Stimulated activated naive CD8-positive, alpha-beta T cell treated with anti-CD3 and anti-CD28 coated beads, Interleukin-15, Interleukin-2, amounts not matched to agents 100 ng/mL and 50 ng/mL, for 24 hours (primary cell): Measurements from ENCODE around the gene SLC35B4.
A peak's percentile ranks its signal among the peaks of the same experiment; 100 is the strongest.

Source experiments
- H3K27ac Mint-ChIP-seq: one replicate; pipeline ENCODE4 v1.8.0; 2021; ENCODE audit warnings: mild to moderate bottlenecking, mixed read lengths
- H3K27me3 Mint-ChIP-seq: one replicate; pipeline ENCODE4 v1.8.0; 2021; ENCODE audit warnings: mixed read lengths
- H3K36me3 Mint-ChIP-seq: one replicate; pipeline ENCODE4 v1.8.0; 2021; ENCODE audit warnings: low read depth, mixed read lengths
- H3K4me1 Mint-ChIP-seq: one replicate; pipeline ENCODE4 v1.8.0; 2021; ENCODE audit warnings: low read depth, mixed read lengths
- H3K4me3 Mint-ChIP-seq: one replicate; pipeline ENCODE4 v1.8.0; 2021; ENCODE audit warnings: mild to moderate bottlenecking, mixed read lengths
- H3K9me3 Mint-ChIP-seq: one replicate; pipeline ENCODE4 v1.8.0; 2021; ENCODE audit warnings: mixed read lengths

SLC35B4 gene

GRCh38 chr7:134316539-134317344 is at the start of gene SLC35B4:
Gene SLC35B4, minus strand, starts transcription at chr7:134316930. Its CDS starts 179 bp downstream, at chr7:134316751.
- peak within 1 kb of the TSS; percentile 72 for H3K27ac Mint-ChIP-seq
- no peaks in the 10 kb centered on the region for H3K27me3 Mint-ChIP-seq
- peaks cover 21% of the 10 kb centered on the region for H3K4me1 Mint-ChIP-seq
- peaks cover 4% of the 10 kb centered on the region for H3K36me3 Mint-ChIP-seq
- H3K4me3 Mint-ChIP-seq, result peak within 1 kb of the TSS; percentile 89
- H3K9me3 Mint-ChIP-seq, result no peaks in the 10 kb centered on the region

GRCh38 chr7:134366481-134366880 is 49.8 kb upstream of the SLC35B4 start:
- no peaks in the 10 kb centered on the region for H3K9me3 Mint-ChIP-seq
- no peak overlapping the region for H3K27ac Mint-ChIP-seq
- H3K36me3 Mint-ChIP-seq, result no peaks in the 10 kb centered on the region

GRCh38 chr7:134365341-134366054 is 48.8 kb upstream of the SLC35B4 start:
- Mint-ChIP-seq H3K4me1 (no peaks in the 10 kb centered on the region), H3K36me3 (no peaks in the 10 kb centered on the region), H3K27me3 (peaks cover 37% of the 10 kb centered on the region), H3K27ac (no peak overlapping the region), H3K4me3 (no peak overlapping the region), H3K9me3 (no peaks in the 10 kb centered on the region)

More at GRCh38 chr7:134366481-134366880, 49.8 kb upstream of the SLC35B4 start:
- Mint-ChIP-seq H3K4me3 (no peak overlapping the region), H3K27me3 (peaks cover 41% of the 10 kb centered on the region), H3K4me1 (no peaks in the 10 kb centered on the region)

- Mint-ChIP-seq H3K27ac (no peak overlapping the region), H3K9me3 (no peaks in the 10 kb centered on the region), H3K4me1 (no peaks in the 10 kb centered on the region), H3K36me3 (no peaks in the 10 kb centered on the region), H3K4me3 (no peak overlapping the region), H3K27me3 (peaks cover 30% of the 10 kb centered on the region)
These were observed 47.9 kb upstream of the SLC35B4 start for GRCh38 chr7:134364619-134365037.

GRCh38 chr7:134362587-134363483 is 46.1 kb upstream of the SLC35B4 start:
- Mint-ChIP-seq H3K4me3 (no peak overlapping the region), H3K9me3 (no peaks in the 10 kb centered on the region), H3K4me1 (peaks cover 5% of the 10 kb centered on the region), H3K27me3 (peaks cover 23% of the 10 kb centered on the region), H3K36me3 (no peaks in the 10 kb centered on the region), H3K27ac (no peak overlapping the region)

GRCh38 chr7:134359787-134360432 is 43.2 kb upstream of the SLC35B4 start:
- Mint-ChIP-seq H3K4me1 (peaks cover 5% of the 10 kb centered on the region), H3K36me3 (no peaks in the 10 kb centered on the region), H3K9me3 (no peaks in the 10 kb centered on the region), H3K27ac (no peak overlapping the region), H3K4me3 (no peak overlapping the region), H3K27me3 (peaks cover 12% of the 10 kb centered on the region)

GRCh38 chr7:134357486-134357885 is 40.8 kb upstream of the SLC35B4 start:
- Mint-ChIP-seq H3K4me1 (peaks cover 5% of the 10 kb centered on the region), H3K36me3 (no peaks in the 10 kb centered on the region), H3K27me3 (peaks cover 6% of the 10 kb centered on the region), H3K9me3 (no peaks in the 10 kb centered on the region), H3K4me3 (no peak overlapping the region), H3K27ac (no peak overlapping the region)

- no peaks in the 10 kb centered on the region for H3K36me3 Mint-ChIP-seq
- no peak overlapping the region for H3K27ac Mint-ChIP-seq
- no peak overlapping the region for H3K4me3 Mint-ChIP-seq
These were observed 39.7 kb upstream of the SLC35B4 start for GRCh38 chr7:134356421-134356936.

GRCh38 chr7:134355927-134356326 is 39.2 kb upstream of the SLC35B4 start:
- Mint-ChIP-seq H3K4me3 (no peak overlapping the region), H3K27me3 (peaks cover 3% of the 10 kb centered on the region), H3K9me3 (no peaks in the 10 kb centered on the region), H3K27ac (no peak overlapping the region), H3K36me3 (no peaks in the 10 kb centered on the region), H3K4me1 (peaks cover 15% of the 10 kb centered on the region)

More at GRCh38 chr7:134356421-134356936, 39.7 kb upstream of the SLC35B4 start:
- Mint-ChIP-seq H3K4me1 (peaks cover 9% of the 10 kb centered on the region), H3K27me3 (peaks cover 3% of the 10 kb centered on the region), H3K9me3 (no peaks in the 10 kb centered on the region)

GRCh38 chr7:134355004-134355525 is 38.3 kb upstream of the SLC35B4 start:
- H3K4me3 Mint-ChIP-seq, result no peak overlapping the region

GRCh38 chr7:134353411-134353810 is 36.7 kb upstream of the SLC35B4 start:
- peaks cover 6% of the 10 kb centered on the region for H3K27me3 Mint-ChIP-seq
- no peaks in the 10 kb centered on the region for H3K36me3 Mint-ChIP-seq
- H3K4me1 Mint-ChIP-seq, result peaks cover 15% of the 10 kb centered on the region
- H3K27ac Mint-ChIP-seq, result no peak overlapping the region
- H3K9me3 Mint-ChIP-seq, result peaks cover 4% of the 10 kb centered on the region
- H3K4me3 Mint-ChIP-seq, result no peak overlapping the region

More at GRCh38 chr7:134355004-134355525, 38.3 kb upstream of the SLC35B4 start:
- Mint-ChIP-seq H3K36me3 (no peaks in the 10 kb centered on the region), H3K27me3 (peaks cover 3% of the 10 kb centered on the region), H3K27ac (no peak overlapping the region), H3K4me1 (peaks cover 15% of the 10 kb centered on the region), H3K9me3 (no peaks in the 10 kb centered on the region)

- H3K36me3 Mint-ChIP-seq, result no peaks in the 10 kb centered on the region
- peaks cover 6% of the 10 kb centered on the region for H3K27me3 Mint-ChIP-seq
- H3K4me3 Mint-ChIP-seq, result no peak overlapping the region
- H3K27ac Mint-ChIP-seq, result no peak overlapping the region
- peaks cover 4% of the 10 kb centered on the region for H3K9me3 Mint-ChIP-seq
- peaks cover 10% of the 10 kb centered on the region for H3K4me1 Mint-ChIP-seq
These were observed 34.7 kb upstream of the SLC35B4 start for GRCh38 chr7:134351424-134351823.

GRCh38 chr7:134350709-134351108 is 34.0 kb upstream of the SLC35B4 start:
- Mint-ChIP-seq H3K27me3 (peaks cover 10% of the 10 kb centered on the region), H3K4me1 (peaks cover 10% of the 10 kb centered on the region), H3K9me3 (peaks cover 4% of the 10 kb centered on the region), H3K36me3 (no peaks in the 10 kb centered on the region), H3K27ac (no peak overlapping the region), H3K4me3 (no peak overlapping the region)

- H3K27me3 Mint-ChIP-seq, result peaks cover 23% of the 10 kb centered on the region
- no peak overlapping the region for H3K27ac Mint-ChIP-seq
- peaks cover 4% of the 10 kb centered on the region for H3K9me3 Mint-ChIP-seq
- H3K4me3 Mint-ChIP-seq, result no peak overlapping the region
- H3K36me3 Mint-ChIP-seq, result no peaks in the 10 kb centered on the region
- peaks cover 10% of the 10 kb centered on the region for H3K4me1 Mint-ChIP-seq
These were observed 30.8 kb upstream of the SLC35B4 start for GRCh38 chr7:134347567-134347966.
